Cardiac septum (tissue), 1 donor: ENCODE results near the gene SEMA7A. TPM values are rescaled to one million over a fixed set of nuclear protein-coding genes. Genes with fewer than 3 reads are reported as not detected.
"Not testable (repeated sequence)": the region's sequence is repeated elsewhere in the genome, so short reads cannot be mapped to it uniquely, and the experiment has no call there.

ENCODE experiments used
- DNase-seq: peaks from one replicate; pipeline ENCODE4 v3.0.0-alpha.2; 2020; ENCODE audit warnings: low spot score
- intact Hi-C: fragments of 100-400 bp; cut with DNase I; formaldehyde crosslinking; loops from one replicate; pipeline ENCODE4 v1.14.0; 2022
- microRNA-seq: library from miRNA; unstranded; fragments of <30 nt; microRNA quantifications from one replicate; pipeline ENCODE4 v1.2.0, GENCODE V29; 2020
- total RNA-seq: library from RNA; stranded (reverse); fragmentation: NEBNext Ultra II Directional; extraction: Animal tissue kit (Norgen Biotek cat#: 25700); gene quantifications from one replicate; pipeline ENCODE4 v1.2.1, GENCODE V29; 2021
- donor health status: DM: no; HTN: no; CAD: no.

SEMA7A gene
- total RNA-seq, 1 donor from 2014 or later: 1.5 TPM

DNA sequence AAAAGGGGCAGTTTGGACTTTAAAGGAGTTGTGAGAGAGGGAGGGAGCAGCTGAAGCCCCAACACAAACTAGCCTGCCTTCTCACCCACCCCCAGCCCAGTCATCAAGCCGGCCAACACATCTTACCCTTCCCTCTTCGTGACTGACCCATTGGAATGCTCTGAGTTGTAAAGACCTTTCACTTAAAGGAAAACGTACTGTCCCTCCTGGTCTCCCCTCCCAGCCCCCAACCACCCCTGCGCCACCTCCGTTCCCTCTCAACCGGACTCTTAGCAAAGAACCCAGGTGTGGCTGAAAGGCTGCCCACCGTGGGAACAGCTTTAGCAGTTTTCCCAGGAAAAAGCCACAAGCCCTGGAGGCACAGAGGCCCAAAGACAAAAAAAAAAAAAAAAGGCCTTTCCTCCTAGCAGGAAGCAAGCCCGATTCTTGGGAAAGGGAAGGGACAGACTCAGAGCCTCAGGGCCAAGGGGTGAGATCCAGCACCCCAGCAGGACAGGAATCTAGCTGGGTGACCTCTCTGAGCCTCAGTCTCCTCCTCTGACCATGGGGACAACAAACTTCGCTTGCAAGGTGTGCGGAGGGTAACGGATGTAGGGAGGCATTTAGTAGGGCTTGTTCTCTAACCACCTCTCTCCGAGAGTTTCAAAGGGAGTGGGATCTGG lies 68.7 kb downstream of the SEMA7A start:
- intact Hi-C loops: no loop called here
- DNase-seq: no peak

DNA sequence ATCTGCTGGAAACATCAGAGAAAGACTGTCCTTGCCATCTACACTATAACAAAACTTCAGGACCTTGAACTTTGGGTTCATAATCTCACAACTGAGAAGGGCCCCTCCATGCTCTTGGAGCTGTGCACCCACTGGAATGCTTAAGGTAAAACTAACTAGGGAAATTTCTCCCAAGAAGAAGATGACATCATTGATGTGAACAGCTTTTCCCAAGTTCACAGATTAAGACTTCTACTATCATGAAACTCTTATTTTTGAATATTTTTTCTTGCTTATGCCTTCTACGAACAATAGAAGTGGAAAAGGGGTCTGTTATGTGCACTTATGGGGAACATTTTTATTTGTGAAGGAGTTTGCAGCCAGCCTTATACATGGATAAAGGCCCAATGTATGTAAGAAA lies 71.3 kb downstream of the SEMA7A start:
- no peak for DNase-seq
- intact Hi-C loops: no loop called here

DNA sequence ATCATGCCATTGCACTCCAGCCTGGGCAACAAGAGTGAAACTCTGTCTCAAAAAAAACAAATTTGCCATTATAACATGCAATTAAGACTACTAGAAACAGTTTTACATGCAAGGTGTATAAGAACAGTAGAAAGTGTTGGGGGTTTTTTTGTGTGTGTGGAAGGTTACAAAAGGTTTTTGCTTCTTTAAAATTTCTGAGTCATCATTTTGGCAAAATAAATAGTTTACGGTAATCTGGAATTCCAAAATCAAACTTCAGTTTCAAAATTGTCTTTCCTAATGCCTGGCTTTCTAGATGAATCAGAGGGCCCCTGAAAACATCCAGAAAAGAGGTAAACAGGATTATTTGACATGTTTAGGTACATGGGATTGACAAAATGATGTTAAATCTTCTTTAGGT lies 72.9 kb downstream of the SEMA7A start:
- intact Hi-C loops: not testable (repeated sequence)

DNA sequence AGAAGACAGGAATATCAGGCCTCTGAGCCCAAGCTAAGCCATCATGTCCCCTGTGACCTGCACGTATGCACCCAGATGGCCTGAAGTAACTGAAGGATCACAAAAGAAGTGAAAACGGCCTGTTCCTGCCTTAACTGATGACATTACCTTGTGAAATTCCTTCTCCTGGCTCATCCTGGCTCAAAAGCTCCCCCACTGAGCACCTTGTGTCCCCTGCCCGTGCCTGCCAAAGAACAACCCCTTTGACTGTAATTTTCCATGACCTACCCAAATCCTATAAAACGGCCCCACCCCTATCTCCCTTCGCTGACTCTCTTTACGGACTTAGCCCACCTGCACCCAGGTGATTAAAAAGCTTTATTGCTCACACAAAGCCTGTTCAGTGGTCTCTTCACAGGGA lies 74.4 kb downstream of the SEMA7A start:
- DNase-seq: peak; percentile 17
- intact Hi-C loops: not testable (repeated sequence)

More for the DNA sequence above, 72.9 kb downstream of the SEMA7A start:
- DNase-seq: not testable (repeated sequence)

Small RNA genes lying within 50 kb of the gene (microRNA-seq; reads per million reads assigned to microRNA genes)
- gene MIR6881: not detected

Other genes starting within 250 kb of the SEMA7A start
- gene STRA6, start 231.2 kb downstream of the SEMA7A start, total RNA-seq: 0.13 TPM
- not detected for gene CCDC33, start 197.6 kb downstream of the SEMA7A start, total RNA-seq
- 2.5 TPM for gene CYP11A1, start 66.3 kb downstream of the SEMA7A start, total RNA-seq
- 48.3 TPM for gene UBL7, start 27.2 kb upstream of the SEMA7A start, total RNA-seq
- gene ARID3B, start 107.3 kb upstream of the SEMA7A start, total RNA-seq: 2.7 TPM
- 53.1 TPM for gene CLK3, start 181.9 kb upstream of the SEMA7A start, total RNA-seq